Measurements from ENCODE around the gene SLA2. TPM values are rescaled to one million over a fixed set of nuclear protein-coding genes. Genes with fewer than 3 reads are reported as not detected.
A peak's percentile ranks its signal among the peaks of the same experiment; 100 is the strongest.

SLA2 gene
- total and polyA plus RNA-seq, 5 donors from 2014 or later = 11.9 to 39.4 (median 16.3) TPM

DNA sequence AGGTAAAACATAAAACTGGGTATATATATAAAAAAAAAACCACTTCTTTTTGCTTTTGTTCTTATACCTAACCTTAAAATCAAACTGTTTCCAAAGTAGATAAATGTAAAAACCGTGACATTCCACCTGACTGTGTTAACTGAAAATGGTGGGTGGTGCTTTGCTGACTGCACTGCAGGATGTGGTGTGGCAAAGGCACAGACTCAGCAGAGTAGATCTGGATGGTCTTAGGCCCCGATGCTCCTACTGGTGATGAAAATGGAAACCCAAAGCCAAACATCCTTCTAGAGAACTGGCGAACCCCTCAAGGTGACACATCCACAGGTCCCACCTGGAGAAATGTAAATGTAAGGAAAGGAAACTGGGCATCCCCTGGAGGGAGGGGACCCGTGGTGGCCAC is 63.7 kb downstream of the SLA2 start:
- Mint-ChIP-seq H3K4me1 (peaks cover 5 to 41% (median 23%) of the 10 kb centered on the region in 4 donors), H3K9me3 (no peaks in the 10 kb centered on the region), H3K4me3 (peak overlapping the region in 3 of 4 donors; percentile 22 to 63 (median 30)), H3K27me3 (no peaks in the 10 kb centered on the region), H3K36me3 (peaks cover 21% of the 10 kb centered on the region), H3K27ac (peak overlapping the region; percentile 84 to 88 (median 87))
- H3K4me1 ChIP-seq (ENCODE audit: control insufficient read depth, insufficient read depth, low read length, poor library complexity, severe bottlenecking) = no peaks in the 10 kb centered on the region
- peak overlapping the region; percentile 57 for H3K27ac ChIP-seq (ENCODE audit: insufficient read depth, low read length, poor library complexity, severe bottlenecking)
- H3K27me3 ChIP-seq (ENCODE audit: control insufficient read depth, insufficient read depth, low read length) = no peaks in the 10 kb centered on the region
- peak; percentile 80 for ATAC-seq (ENCODE audit: low read depth in 2 of 2)
- H3K9me3 ChIP-seq (ENCODE audit: control insufficient read depth in 2 of 2, low read length in 2 of 2) = no peaks in the 10 kb centered on the region
- peaks cover 32% of the 10 kb centered on the region for H3K36me3 ChIP-seq (ENCODE audit: control insufficient read depth, insufficient read depth, low read length)
- H3K4me3 ChIP-seq (ENCODE audit: low read depth, low read length) = no peak overlapping the region
- DNase-seq = peak in 2 of 3 donors; percentile 32 to 83

DNA sequence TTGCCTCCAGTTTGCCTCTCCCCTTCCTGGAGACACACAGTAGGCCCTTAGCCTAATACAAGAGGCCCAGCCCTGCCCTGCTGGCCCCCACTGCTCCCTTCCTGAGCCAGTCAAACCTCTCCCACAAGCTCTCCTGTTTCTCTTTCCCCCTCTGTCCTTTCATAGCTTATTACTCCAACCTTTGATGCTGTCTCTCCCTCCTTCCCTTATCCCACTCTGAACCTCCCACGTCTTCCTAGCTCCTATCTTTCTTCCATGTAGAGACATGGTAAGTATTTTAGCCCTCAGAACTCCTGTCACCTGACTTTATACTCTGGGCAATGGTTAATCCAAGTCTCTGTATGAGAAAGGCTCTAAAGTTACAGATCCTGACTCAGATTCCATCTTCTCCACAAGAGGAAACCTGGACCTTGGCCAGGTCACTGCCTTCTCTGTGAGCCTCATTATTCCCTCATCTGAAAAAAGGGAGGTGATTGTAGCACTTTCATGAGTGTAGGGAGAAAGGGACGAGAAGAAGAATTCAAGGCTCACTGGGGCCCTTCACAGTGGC is 65.9 kb downstream of the SLA2 start:
- no peak overlapping the region for H3K27ac ChIP-seq (ENCODE audit: insufficient read depth, low read length, poor library complexity, severe bottlenecking)
- no peaks in the 10 kb centered on the region for H3K9me3 Mint-ChIP-seq
- no peaks in the 10 kb centered on the region for H3K27me3 ChIP-seq (ENCODE audit: control insufficient read depth, insufficient read depth, low read length)
- H3K36me3 ChIP-seq (ENCODE audit: control insufficient read depth, insufficient read depth, low read length) = peaks cover 32% of the 10 kb centered on the region
- peaks cover 10 to 48% (median 33%) of the 10 kb centered on the region in 4 donors for H3K4me1 Mint-ChIP-seq
- no peak for ATAC-seq (ENCODE audit: low read depth in 2 of 2)
- peak overlapping the region in 1 of 3 donors; percentile 55 for H3K27ac Mint-ChIP-seq
- H3K9me3 ChIP-seq (ENCODE audit: control insufficient read depth in 2 of 2, low read length in 2 of 2) = no peaks in the 10 kb centered on the region
- H3K27me3 Mint-ChIP-seq = no peaks in the 10 kb centered on the region
- no peak for DNase-seq
- peaks cover 13% of the 10 kb centered on the region for H3K4me1 ChIP-seq (ENCODE audit: control insufficient read depth, insufficient read depth, low read length, poor library complexity, severe bottlenecking)
- H3K4me3 Mint-ChIP-seq = peak overlapping the region in 2 of 4 donors; percentile 0 to 59
- no peak overlapping the region for H3K4me3 ChIP-seq (ENCODE audit: low read depth, low read length)
- peaks cover 20% of the 10 kb centered on the region for H3K36me3 Mint-ChIP-seq

DNA sequence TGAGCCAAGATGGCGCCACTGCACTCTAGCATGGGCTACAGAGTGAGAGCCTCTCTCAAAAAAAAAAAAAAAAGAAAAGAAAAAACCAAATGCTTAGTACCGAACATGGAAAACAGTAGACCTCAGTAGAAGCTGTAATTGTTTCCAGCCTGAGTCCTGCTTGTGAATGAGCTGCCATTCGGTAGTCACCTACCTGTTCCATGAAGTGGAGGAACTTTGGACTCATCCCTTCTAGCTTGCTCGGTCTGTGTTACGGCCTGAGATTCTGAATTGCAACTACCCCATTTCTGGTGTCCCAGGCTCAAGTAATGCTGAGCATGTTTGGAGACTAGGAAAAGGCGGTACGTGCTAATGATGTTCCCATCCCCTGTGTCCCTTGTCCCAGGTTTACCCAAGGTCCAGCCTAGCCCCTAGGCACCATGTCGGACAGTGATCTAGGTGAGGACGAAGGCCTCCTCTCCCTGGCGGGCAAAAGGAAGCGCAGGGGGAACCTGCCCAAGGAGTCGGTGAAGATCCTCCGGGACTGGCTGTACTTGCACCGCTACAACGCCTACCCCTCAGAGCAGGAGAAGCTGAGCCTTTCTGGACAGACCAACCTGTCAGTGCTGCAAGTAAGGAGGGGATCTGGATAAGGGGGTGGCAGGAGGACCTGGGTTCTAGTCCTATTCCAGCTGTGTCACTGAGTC is 67.5 kb downstream of the SLA2 start:
- no peaks in the 10 kb centered on the region for H3K27me3 Mint-ChIP-seq
- Histone ChIP-seq H3K4me1 (ENCODE audit: control insufficient read depth, insufficient read depth, low read length, poor library complexity, severe bottlenecking) (peaks cover 17% of the 10 kb centered on the region), H3K27ac (ENCODE audit: insufficient read depth, low read length, poor library complexity, severe bottlenecking) (no peak overlapping the region), H3K36me3 (ENCODE audit: control insufficient read depth, insufficient read depth, low read length) (peaks cover 32% of the 10 kb centered on the region), H3K9me3 (ENCODE audit: control insufficient read depth in 2 of 2, low read length in 2 of 2) (no peaks in the 10 kb centered on the region), H3K27me3 (ENCODE audit: control insufficient read depth, insufficient read depth, low read length) (no peaks in the 10 kb centered on the region), H3K4me3 (ENCODE audit: low read depth, low read length) (no peak overlapping the region)
- peaks cover 10 to 50% (median 33%) of the 10 kb centered on the region in 4 donors for H3K4me1 Mint-ChIP-seq
- ATAC-seq (ENCODE audit: low read depth in 2 of 2) (no peak), DNase-seq (no peak)
- no peak overlapping the region for H3K4me3 Mint-ChIP-seq
- H3K9me3 Mint-ChIP-seq = peaks cover 0 to 2% (median 0%) of the 10 kb centered on the region in 7 donors
- H3K36me3 Mint-ChIP-seq = peaks cover 20% of the 10 kb centered on the region
- no peak overlapping the region for H3K27ac Mint-ChIP-seq

DNA sequence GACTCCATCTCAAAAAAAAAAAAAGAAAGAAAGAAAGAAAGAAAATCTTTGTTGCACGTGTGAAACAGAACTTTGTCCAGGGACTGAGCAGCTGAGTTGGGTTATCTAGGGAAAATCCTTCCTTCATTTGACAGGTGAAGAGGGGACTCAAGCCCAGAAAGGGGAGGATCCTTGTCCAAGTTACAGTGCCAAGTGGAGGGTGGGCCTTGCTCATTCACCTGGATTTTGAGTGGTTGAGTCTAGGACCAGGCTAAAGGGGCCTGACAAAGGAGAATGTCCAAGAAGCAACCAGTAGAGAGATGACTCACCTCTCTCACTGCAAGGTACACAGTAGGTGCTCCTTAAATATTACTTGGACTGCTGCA is 69.9 kb downstream of the SLA2 start:
- Mint-ChIP-seq H3K27me3 (peaks cover 5% of the 10 kb centered on the region), H3K4me3 (peak overlapping the region; percentile 91 to 99 (median 94)), H3K9me3 (peaks cover 0 to 2% (median 0%) of the 10 kb centered on the region in 7 donors), H3K4me1 (peaks cover 5 to 57% (median 39%) of the 10 kb centered on the region in 4 donors), H3K27ac (peak overlapping the region; percentile 65 to 97 (median 93)), H3K36me3 (peaks cover 12% of the 10 kb centered on the region)
- DNase-seq (no peak), ATAC-seq (ENCODE audit: low read depth in 2 of 2) (no peak)
- Histone ChIP-seq H3K36me3 (ENCODE audit: control insufficient read depth, insufficient read depth, low read length) (peaks cover 27% of the 10 kb centered on the region), H3K9me3 (ENCODE audit: control insufficient read depth in 2 of 2, low read length in 2 of 2) (no peaks in the 10 kb centered on the region), H3K27me3 (ENCODE audit: control insufficient read depth, insufficient read depth, low read length) (no peaks in the 10 kb centered on the region), H3K4me3 (ENCODE audit: low read depth, low read length) (peak overlapping the region; percentile 15), H3K4me1 (ENCODE audit: control insufficient read depth, insufficient read depth, low read length, poor library complexity, severe bottlenecking) (peaks cover 32% of the 10 kb centered on the region), H3K27ac (ENCODE audit: insufficient read depth, low read length, poor library complexity, severe bottlenecking) (peak overlapping the region; percentile 100)

DNA sequence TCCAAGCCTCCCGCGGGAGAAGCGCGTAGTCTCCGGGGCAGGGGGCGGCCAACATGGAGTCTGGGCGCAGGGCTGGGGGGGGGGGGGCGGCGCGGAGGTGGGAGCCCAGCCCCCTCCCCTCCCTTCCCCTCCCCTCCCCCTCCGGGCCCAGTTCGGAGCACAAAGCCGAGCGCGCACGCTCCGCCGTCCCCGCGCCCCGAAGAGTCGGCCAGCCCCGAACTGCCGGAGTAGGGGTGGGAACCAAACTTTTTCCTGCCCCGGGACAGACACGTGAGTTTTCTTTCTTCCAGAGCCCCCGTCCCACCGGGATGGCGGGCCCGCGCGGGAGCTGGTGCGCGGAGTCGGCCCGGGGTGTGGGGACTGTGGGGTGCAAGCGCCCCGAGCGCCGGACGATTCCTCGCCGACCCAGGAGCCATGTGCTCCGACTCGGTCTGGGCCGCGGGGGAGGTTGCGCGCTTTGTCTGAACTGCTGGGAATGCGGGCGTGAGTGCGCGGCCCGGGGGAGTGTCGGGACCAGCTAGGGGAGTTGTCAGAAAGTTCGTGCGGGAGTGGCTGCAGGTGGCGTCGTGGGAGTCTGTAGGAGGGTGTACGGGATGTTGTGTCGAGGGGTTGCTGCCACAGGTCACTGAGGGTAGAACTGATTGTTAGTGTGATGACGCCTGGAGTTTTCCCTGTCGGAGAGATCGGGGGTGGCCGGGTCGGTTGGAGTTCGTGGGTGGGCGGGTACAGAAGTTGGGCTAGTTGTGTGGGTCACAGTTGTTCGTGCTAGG is 71.4 kb downstream of the SLA2 start:
- peaks cover 2% of the 10 kb centered on the region for H3K36me3 Mint-ChIP-seq

DNA sequence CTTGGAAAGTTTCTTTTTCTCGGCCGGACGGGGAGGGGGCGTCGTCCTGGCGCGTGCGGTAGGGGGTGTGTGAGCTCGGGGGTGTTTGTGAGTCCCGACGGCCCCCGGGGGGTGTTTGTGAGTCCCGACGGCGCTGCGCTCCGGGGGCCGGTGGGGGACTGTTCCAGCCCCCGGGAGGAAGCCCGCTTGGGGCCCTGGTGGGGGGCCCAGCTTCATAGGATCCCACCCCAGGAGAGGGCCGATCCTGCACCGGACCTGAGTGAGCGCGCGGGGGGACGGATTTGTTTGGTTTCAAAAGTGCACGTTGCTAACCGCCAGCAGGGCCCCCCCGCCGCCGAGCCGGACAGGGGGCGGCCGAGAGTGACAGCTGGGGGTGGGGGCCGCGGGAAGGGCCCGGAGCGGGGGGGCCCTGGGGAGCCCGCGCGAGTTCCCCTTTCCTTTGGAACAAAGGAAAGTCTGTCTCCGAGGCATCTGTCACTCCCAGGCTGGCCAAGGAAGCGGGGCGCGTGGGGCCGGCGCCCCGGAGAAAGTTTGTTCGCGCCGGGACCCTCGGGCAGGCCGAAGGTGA is 72.1 kb downstream of the SLA2 start:
- H3K4me1 ChIP-seq (ENCODE audit: control insufficient read depth, insufficient read depth, low read length, poor library complexity, severe bottlenecking) = peaks cover 32% of the 10 kb centered on the region
- no peak for ATAC-seq (ENCODE audit: low read depth in 2 of 2)
- Mint-ChIP-seq H3K27ac (peak overlapping the region in 2 of 3 donors; percentile 31 to 69), H3K4me1 (peaks cover 5 to 53% (median 32%) of the 10 kb centered on the region in 4 donors), H3K27me3 (peaks cover 5% of the 10 kb centered on the region), H3K4me3 (peak overlapping the region; percentile 36 to 76 (median 70)), H3K36me3 (no peaks in the 10 kb centered on the region), H3K9me3 (peaks cover 0 to 2% (median 0%) of the 10 kb centered on the region in 7 donors)
- peak in 1 of 3 donors; percentile 36 for DNase-seq
- H3K9me3 ChIP-seq (ENCODE audit: control insufficient read depth in 2 of 2, low read length in 2 of 2) = no peaks in the 10 kb centered on the region
- peaks cover 10% of the 10 kb centered on the region for H3K36me3 ChIP-seq (ENCODE audit: control insufficient read depth, insufficient read depth, low read length)
- no peak overlapping the region for H3K4me3 ChIP-seq (ENCODE audit: low read depth, low read length)
- no peaks in the 10 kb centered on the region for H3K27me3 ChIP-seq (ENCODE audit: control insufficient read depth, insufficient read depth, low read length)
- peak overlapping the region; percentile 100 for H3K27ac ChIP-seq (ENCODE audit: insufficient read depth, low read length, poor library complexity, severe bottlenecking)

More for the DNA sequence above, 71.4 kb downstream of the SLA2 start:
- Histone ChIP-seq H3K27me3 (ENCODE audit: control insufficient read depth, insufficient read depth, low read length) (no peaks in the 10 kb centered on the region), H3K4me1 (ENCODE audit: control insufficient read depth, insufficient read depth, low read length, poor library complexity, severe bottlenecking) (peaks cover 32% of the 10 kb centered on the region), H3K9me3 (ENCODE audit: control insufficient read depth in 2 of 2, low read length in 2 of 2) (no peaks in the 10 kb centered on the region), H3K27ac (ENCODE audit: insufficient read depth, low read length, poor library complexity, severe bottlenecking) (peak overlapping the region; percentile 100), H3K36me3 (ENCODE audit: control insufficient read depth, insufficient read depth, low read length) (peaks cover 14% of the 10 kb centered on the region), H3K4me3 (ENCODE audit: low read depth, low read length) (peak overlapping the region; percentile 58)
- Mint-ChIP-seq H3K27me3 (peaks cover 5% of the 10 kb centered on the region), H3K4me1 (peaks cover 5 to 53% (median 32%) of the 10 kb centered on the region in 4 donors), H3K27ac (peak overlapping the region; percentile 93 to 100 (median 97)), H3K4me3 (peak overlapping the region; percentile 91 to 99 (median 94)), H3K9me3 (peaks cover 0 to 2% (median 0%) of the 10 kb centered on the region in 7 donors)
- DNase-seq (peak; percentile 30 to 66 (median 48)), ATAC-seq (ENCODE audit: low read depth in 2 of 2) (peak in 1 of 2 donors; percentile 10)

DNA sequence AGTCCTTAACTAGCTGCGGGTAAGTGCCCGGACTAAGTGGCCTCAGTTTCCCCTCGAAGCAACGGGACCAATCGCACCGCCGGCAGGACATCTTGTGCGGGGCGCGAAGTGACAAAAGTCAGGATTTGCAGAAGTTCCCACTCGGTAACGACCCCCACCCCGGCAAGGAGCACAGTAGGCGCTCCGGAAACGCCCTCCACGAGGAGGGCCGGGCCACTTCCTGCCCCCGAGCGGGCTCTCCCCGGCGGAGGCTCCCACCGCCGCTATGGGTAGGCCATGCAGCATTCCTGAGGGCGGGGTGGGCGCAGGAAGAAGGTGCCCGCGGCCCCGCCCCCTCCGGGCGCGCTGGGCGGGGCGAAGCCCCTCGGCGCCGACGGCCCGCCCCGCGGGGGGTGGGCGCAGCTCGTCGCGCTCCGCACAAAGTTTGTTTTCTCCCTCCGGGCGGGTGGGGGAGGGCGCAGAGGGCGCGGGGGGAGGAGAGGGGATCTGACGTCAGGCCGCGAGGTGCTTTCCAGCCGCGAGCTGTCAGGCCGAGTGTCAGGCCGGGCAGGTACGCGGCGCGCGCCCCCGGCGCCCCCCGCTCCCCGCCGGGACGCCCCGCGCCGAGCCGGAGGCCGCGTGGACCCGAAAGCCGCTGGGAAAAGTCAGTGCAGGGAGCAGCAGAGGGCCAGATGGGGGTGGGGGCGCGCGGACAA is 72.7 kb downstream of the SLA2 start, which contains the start of gene TGIF2:
Gene TGIF2 (plus strand): TSS at position 495 of the 695 bp plus-strand sequence. CDS start 5,178 bp downstream, outside the sequence.
- peaks cover 5% of the 10 kb centered on the region for H3K27me3 Mint-ChIP-seq
- ATAC-seq (ENCODE audit: low read depth in 2 of 2) = peak; percentile 71 to 76

More for the DNA sequence above, 72.7 kb downstream of the SLA2 start, which contains the start of gene TGIF2:
- Mint-ChIP-seq H3K36me3 (no peaks in the 10 kb centered on the region), H3K27ac (peak within 1 kb of the TSS; percentile 99 to 100 (median 99)), H3K9me3 (peaks cover 0 to 2% (median 0%) of the 10 kb centered on the region in 7 donors), H3K4me1 (peaks cover 5 to 50% (median 32%) of the 10 kb centered on the region in 4 donors), H3K4me3 (peak within 1 kb of the TSS; percentile 94 to 99 (median 96))
- Histone ChIP-seq H3K36me3 (ENCODE audit: control insufficient read depth, insufficient read depth, low read length) (peaks cover 3% of the 10 kb centered on the region), H3K27ac (ENCODE audit: insufficient read depth, low read length, poor library complexity, severe bottlenecking) (peak within 1 kb of the TSS; percentile 100), H3K4me3 (ENCODE audit: low read depth, low read length) (peak within 1 kb of the TSS; percentile 17), H3K9me3 (ENCODE audit: control insufficient read depth in 2 of 2, low read length in 2 of 2) (no peaks in the 10 kb centered on the region), H3K4me1 (ENCODE audit: control insufficient read depth, insufficient read depth, low read length, poor library complexity, severe bottlenecking) (peaks cover 32% of the 10 kb centered on the region), H3K27me3 (ENCODE audit: control insufficient read depth, insufficient read depth, low read length) (no peaks in the 10 kb centered on the region)
- peak; percentile 86 to 87 (median 86) for DNase-seq

Measured in CD4-positive, CD25-positive, alpha-beta regulatory T cell (primary cell).